Natural killer cell (primary cell): ENCODE measurements around the gene CCDC146. TPM values are rescaled to one million over a fixed set of nuclear protein-coding genes. Genes with fewer than 3 reads are reported as not detected.

ENCODE experiments used
- ATAC-seq, 3 donors: fragments of 150-1000 bp in 2 of 3; fragments of 200-7000 bp in 1 of 3; cut with Tn5 transposase; 1 replicate in 1 of 3; 2 replicates in 2 of 3; pipeline ENCODE4 v1.10.0; 2021; ENCODE audit warnings: mild to moderate bottlenecking in 2 of 3, moderate library complexity in 2 of 3
- DNase-seq, 2 donors: peaks; one replicate each; pipeline versions ENCODE4 v3.0.0 to v3.0.0-alpha.2; 2013 to 2021; ENCODE audit warnings: mixed read lengths in 1 of 2
- H3K27ac ChIP-seq: one replicate; pipeline ENCODE4 v1.5.1; 2013; ENCODE audit warnings: mild to moderate bottlenecking, low read length
- H3K27me3 ChIP-seq: one replicate; pipeline ENCODE4 v1.6.1; 2013; ENCODE audit warnings: low read length; ENCODE audit not compliant: control insufficient read depth, insufficient read depth
- H3K36me3 ChIP-seq: one replicate; pipeline ENCODE4 v1.6.1; 2013; ENCODE audit warnings: low read length; ENCODE audit not compliant: control insufficient read depth, insufficient read depth
- H3K4me1 ChIP-seq: one replicate; pipeline ENCODE4 v1.6.1; 2013; ENCODE audit warnings: low read length; ENCODE audit not compliant: control insufficient read depth, insufficient read depth
- H3K4me3 ChIP-seq: one replicate; pipeline ENCODE4 v1.5.1; 2013; ENCODE audit warnings: low read length
- H3K9me3 ChIP-seq: one replicate; pipeline ENCODE4 v1.6.1; 2013; ENCODE audit warnings: low read length; ENCODE audit not compliant: control insufficient read depth, insufficient read depth
- H3K27ac Mint-ChIP-seq, 2 donors: one replicate each; pipeline ENCODE4 v1.8.0; 2022; ENCODE audit warnings: mild to moderate bottlenecking in 2 of 2, mixed read lengths in 2 of 2, moderate library complexity in 1 of 2
- H3K27me3 Mint-ChIP-seq, 2 donors: one replicate each; pipeline ENCODE4 v1.8.0; 2022; ENCODE audit warnings: low read depth in 2 of 2, mixed read lengths in 2 of 2
- H3K36me3 Mint-ChIP-seq: one replicate; pipeline ENCODE4 v1.8.0; 2022; ENCODE audit warnings: mixed read lengths
- H3K4me1 Mint-ChIP-seq, 2 donors: one replicate each; pipeline ENCODE4 v1.8.0; 2022; ENCODE audit warnings: mixed read lengths in 2 of 2
- H3K4me3 Mint-ChIP-seq: one replicate; pipeline ENCODE4 v1.8.0; 2022; ENCODE audit warnings: mild to moderate bottlenecking, moderate library complexity, mixed read lengths
- H3K9me3 Mint-ChIP-seq, 2 donors: one replicate each; pipeline ENCODE4 v1.8.0; 2022; ENCODE audit warnings: mixed read lengths in 2 of 2
- CTCF ChIP-seq: fragments of 200-600 bp; IDR thresholded peaks from one replicate; pipeline ENCODE4 v1.8.0; 2022; ENCODE audit warnings: antibody characterized with exemption
- WGBS: methylation state at CpG from one replicate; pipeline ENCODE4 v1.1.7; 2013; ENCODE audit warnings: missing lambda C conversion rate; ENCODE audit not compliant: insufficient coverage; 5-methylcytosine and 5-hydroxymethylcytosine counted together
- intact Hi-C: fragments of 100-400 bp; cut with micrococcal nuclease; formaldehyde crosslinking; loops from one replicate; pipeline ENCODE4 v1.14.2; 2022
- total RNA-seq, 4 donors: library from RNA; stranded (reverse); fragments of 120-200 nt in 1 of 4; gene quantifications; one replicate each; pipeline versions ENCODE4 v1.2.3 to v1.2.4, GENCODE V29; 2013 to 2022

Gene CCDC146
- total RNA-seq, 3 donors from 2014 or later (not counting 1 experiment from before 2014, with no cell fraction given) = 20.1 to 25.6 (median 24.0) TPM

DNA sequence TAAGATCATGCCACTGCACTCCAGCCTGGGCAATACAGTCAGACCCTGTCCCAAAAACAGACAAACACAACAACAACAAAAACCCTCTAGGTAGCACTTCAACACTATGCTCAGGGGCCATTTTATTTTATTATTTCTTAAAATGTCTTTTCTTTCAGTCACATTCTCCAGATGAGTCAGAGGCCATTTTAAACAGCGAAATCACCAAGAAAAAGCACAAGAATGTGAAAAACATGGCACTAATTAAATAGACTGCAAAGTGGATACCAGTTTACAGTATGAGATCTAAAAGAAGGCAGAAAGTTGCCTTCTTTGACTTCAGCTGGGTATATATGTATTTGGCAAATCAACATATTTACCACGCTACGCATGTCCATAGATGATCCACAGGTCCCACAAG is 83.3 kb downstream of the CCDC146 start:
- H3K9me3 ChIP-seq = peaks cover 10% of the 10 kb centered on the region
- Mint-ChIP-seq H3K27ac (no peak overlapping the region), H3K4me1 (peaks cover 4 to 15% of the 10 kb centered on the region in 2 donors), H3K27me3 (no peaks in the 10 kb centered on the region), H3K9me3 (peaks cover 6 to 7% of the 10 kb centered on the region in 2 donors), H3K4me3 (no peak overlapping the region), H3K36me3 (peaks cover 11% of the 10 kb centered on the region)
- TF ChIP-seq CTCF = no peak
- intact Hi-C loops = no loop called here
- H3K27ac ChIP-seq = no peak overlapping the region
- H3K36me3 ChIP-seq = no peaks in the 10 kb centered on the region
- peaks cover 3% of the 10 kb centered on the region for H3K4me1 ChIP-seq
- H3K27me3 ChIP-seq = no peaks in the 10 kb centered on the region
- WGBS = 88% methylated on average over 1 of the region's 3 CpGs
- ATAC-seq (no peak), DNase-seq (no peak)
- no peak overlapping the region for H3K4me3 ChIP-seq

DNA sequence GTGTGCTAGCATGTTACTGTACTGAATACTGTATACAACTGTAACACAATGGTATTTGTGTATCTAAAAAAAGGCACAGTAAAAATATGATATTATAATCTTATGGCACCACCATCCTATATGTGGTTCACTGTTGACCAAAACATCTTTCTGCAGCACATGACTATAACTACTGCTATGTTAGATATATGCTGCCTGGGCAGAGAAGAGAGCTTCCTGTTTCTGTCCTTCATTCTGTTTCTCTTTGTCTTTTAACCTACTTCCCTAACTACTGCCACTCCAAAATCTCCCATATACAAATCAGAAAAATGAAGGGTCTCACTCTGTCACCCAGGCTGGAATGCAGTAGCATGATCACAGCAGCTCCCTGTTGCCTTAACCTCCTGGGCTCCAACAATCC is 86.0 kb downstream of the CCDC146 start:
- intact Hi-C loops = no loop called here
- DNase-seq (no peak), ATAC-seq (peak in 1 of 3 donors; percentile 30)
- H3K4me3 ChIP-seq = no peak overlapping the region
- H3K9me3 Mint-ChIP-seq = peaks cover 6 to 7% of the 10 kb centered on the region in 2 donors
- H3K4me1 Mint-ChIP-seq = no peaks in the 10 kb centered on the region
- no peak overlapping the region for H3K4me3 Mint-ChIP-seq
- no peak for TF ChIP-seq CTCF
- H3K4me1 ChIP-seq = no peaks in the 10 kb centered on the region
- H3K27me3 Mint-ChIP-seq = no peaks in the 10 kb centered on the region
- no peak overlapping the region for H3K27ac Mint-ChIP-seq
- no peak overlapping the region for H3K27ac ChIP-seq
- H3K9me3 ChIP-seq = peaks cover 14% of the 10 kb centered on the region
- peaks cover 12% of the 10 kb centered on the region for H3K36me3 Mint-ChIP-seq
- no peaks in the 10 kb centered on the region for H3K27me3 ChIP-seq
- H3K36me3 ChIP-seq = no peaks in the 10 kb centered on the region

DNA sequence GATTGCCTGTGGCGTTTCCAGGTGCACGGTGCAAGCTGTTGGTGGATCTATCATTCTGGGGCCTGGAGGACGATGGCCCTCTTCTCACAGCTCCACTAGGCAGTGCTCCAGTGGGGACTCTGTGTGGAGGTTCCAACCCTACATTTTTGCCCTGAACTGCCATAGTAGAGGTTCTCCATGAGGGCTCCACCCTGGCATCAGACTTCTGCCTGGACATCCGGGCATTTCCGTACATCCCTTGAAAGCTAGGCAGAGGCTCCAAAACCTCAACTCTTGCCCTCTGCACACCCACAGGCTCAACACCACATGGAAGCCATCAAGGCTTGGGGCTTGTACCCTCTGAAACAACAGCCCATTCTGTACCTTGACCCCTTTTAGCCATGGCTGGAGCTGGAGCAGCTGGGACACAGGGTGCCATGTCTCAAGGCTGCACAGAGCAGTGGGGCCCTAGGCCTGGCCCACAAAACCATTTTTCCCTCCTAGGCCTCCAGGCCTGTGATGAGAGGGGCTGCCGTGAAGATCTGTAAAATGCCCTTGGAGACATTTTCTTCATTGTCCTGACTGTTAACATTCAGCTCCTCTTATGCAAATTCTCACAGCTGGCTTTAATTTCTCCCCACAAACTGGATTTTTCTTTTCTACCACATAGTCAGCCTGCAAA is 87.2 kb downstream of the CCDC146 start:
- Mint-ChIP-seq H3K4me3 (no peak overlapping the region), H3K27me3 (no peaks in the 10 kb centered on the region), H3K9me3 (peaks cover 6 to 7% of the 10 kb centered on the region in 2 donors), H3K27ac (no peak overlapping the region), H3K36me3 (peaks cover 12% of the 10 kb centered on the region), H3K4me1 (no peaks in the 10 kb centered on the region)
- no peak for ATAC-seq
- Histone ChIP-seq H3K36me3 (no peaks in the 10 kb centered on the region), H3K4me1 (no peaks in the 10 kb centered on the region), H3K27me3 (no peaks in the 10 kb centered on the region), H3K27ac (no peak overlapping the region), H3K4me3 (no peak overlapping the region), H3K9me3 (peaks cover 14% of the 10 kb centered on the region)
- no peak for TF ChIP-seq CTCF
- intact Hi-C loops = no loop called here
- WGBS = over 99% methylated on average over 6 of the region's 6 CpGs
- DNase-seq = no peak
